ENCODE measurements around the gene TAS1R3. TPM values are rescaled to one million over a fixed set of nuclear protein-coding genes. Genes with fewer than 3 reads are reported as not detected.

TAS1R3 gene
- polyA plus RNA-seq, 1 donor, result 3.3 TPM

DNA sequence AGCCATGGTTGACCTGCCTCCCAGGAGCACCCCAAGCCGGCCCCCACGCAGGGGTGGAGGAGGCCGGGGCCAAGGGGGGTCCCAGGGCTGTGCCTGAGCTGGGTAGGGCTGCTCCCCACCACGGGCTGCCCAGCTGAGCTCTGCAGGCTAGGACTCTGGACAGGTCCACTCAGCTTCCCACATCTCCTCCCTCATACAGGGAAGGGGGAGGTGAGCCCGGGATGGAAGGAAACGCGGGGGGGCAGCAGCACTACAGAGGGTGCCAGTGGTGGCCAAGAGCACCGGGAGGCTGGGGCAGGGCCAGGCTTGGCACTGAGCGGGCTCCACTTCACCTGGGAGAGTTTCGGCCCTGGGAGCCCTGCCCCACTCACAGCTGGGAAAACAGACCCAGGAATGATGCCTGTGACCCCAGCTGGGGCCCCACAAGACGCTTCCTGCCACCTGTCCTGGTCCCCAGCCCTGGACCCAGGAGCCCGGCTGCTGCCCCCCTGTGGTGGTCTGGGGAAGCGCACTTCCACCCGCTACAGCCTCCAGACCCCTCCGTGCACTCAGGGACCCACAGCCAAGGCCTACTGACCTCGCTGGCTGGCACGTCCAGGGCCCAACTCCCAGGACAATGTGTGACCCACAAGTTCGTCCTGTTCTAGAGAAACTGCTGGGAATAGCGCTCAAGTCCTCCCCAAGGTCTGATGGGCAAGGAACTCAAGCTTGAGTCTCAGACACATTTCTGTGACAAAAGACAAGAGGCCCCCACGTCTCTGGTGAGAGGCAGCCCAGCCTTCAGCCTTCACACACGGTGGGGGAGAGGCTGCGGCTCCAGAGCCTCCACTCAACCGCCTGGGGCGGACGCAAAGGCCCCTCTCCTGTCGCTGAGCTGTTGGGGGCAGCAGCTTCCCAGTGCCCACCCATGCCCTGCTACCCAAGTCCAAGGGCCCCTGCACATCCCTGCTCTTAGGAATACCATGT lies 40.9 kb downstream of the TAS1R3 start:
- DNase-seq (ENCODE audit: low read depth), result no peak

DNA sequence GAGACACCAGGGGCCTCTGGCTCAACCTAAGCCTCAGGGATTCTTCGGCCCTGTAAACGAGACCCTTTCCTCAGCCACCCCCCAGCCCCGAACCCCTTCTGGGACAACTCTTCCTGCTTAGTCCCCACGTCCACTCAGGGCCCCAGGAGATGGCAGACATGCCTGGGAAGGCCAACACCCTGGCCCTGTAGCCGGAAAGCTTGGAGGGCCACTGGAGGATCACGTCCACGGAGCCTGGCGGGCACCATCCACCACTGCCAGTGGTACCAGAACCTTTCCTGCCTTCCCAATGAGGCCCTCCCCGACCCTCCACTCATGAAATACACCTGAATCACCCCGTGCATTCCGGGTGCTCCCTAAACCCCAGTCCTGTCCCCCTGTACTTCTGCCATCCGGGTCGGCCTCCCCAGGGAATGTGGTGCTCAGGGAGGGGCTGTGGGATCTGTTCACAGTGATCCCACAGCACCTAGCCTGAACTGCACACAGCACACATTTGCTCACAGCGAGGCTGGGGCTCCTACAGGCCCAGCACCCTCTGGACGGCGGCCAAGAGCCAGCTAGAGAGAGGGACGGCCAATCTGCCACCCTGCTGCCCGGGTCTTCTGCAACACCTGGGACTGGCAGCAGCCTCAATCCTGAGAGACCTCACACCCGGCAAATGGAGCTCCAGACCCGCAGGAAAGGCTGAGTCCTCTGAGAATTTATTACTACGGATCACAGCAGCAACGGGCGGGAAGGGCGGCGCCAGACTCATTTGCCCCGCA lies 42.2 kb downstream of the TAS1R3 start:
- no peak for DNase-seq (ENCODE audit: low read depth)

DNA sequence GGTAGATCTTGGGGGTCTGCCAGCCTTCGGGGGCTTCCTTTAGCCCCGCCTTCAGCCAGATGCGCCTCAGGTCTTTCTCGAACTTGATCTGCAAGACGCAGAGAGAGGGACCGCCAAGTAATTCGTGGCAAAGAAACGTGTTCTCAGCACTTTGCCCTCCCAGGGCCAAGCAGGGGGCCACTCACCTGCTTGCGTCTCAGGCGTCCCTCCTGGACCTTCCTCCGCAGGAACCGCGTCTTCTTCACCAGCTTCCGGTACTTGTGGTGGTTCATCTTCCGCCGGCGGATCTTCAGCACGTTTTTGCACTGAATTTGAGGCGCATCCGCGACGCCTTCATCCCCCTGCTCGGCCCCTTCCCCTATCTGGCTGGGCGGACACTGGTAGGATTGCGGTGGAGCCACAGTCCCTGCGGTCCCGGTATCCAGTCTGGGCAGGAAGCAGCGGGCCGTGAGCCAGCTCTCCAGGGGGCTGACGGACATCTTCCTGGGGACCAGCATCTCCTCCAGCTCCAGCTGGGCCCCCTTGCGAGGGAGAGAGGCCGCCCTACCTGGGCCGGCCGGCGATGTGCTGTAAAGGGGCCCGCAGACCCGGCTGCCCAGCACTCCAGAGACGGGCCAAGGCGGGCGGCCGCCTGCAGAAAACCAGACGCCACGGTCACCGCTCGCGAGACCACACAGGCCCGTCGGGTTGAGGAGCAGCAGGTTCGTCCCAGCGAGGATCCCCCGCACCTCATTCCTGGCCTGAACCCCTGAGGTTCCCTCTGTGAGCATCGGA lies 42.9 kb downstream of the TAS1R3 start:
- no peak for DNase-seq (ENCODE audit: low read depth)

DNA sequence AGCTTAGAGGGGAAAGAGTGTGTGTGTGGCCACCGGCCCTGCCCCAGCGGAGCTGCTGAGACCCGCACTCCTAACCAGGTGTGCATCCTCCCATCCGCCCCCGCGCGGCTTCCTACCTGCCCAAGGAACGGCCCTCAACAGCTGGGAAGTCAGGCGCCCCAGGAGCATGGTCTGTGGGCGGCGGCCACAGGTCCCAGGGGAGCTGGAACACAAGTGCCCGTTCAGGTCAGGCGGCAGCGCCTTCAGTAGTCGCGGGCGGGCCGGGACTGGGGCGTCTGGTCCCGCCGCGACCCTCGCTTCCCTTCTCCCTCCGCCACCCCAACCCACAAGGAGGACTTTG lies 43.5 kb downstream of the TAS1R3 start:
- no peak for DNase-seq (ENCODE audit: low read depth)

DNA sequence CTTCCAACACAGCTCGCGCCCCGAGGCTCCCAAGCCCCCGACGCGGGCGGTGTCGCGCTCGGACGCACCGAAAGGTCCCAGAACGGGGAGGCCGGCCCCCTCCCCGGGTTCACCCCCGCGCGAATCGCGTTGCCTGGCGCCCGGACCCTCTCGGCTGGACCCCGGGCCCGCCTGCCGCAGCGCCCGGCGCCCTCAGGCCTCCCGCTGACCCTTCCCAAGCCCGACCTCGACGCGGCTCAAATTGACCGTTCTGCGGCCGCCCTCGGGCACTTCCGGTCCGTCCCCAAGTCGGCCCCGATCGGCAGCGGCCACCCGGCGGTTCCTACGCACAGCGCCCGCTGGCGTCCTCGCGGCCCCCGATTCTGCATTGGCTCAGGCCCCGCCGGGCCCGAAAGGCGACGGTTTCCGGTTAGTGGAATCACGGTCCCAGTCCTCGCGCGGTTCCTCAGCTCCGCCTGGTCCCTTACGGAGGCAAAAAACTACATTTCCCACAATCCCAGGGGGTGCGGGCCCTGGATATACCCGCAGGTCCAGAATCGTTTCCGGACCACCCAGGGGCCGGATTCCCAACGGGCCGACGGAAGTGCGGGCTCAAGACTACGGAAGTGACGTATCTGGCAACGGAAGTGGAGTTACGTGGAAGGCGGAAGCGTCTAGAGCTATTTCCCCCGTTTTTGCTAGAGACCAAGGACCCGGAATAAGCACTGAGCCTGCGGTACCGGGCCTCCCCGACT lies 44.0 kb downstream of the TAS1R3 start, which contains the start of gene AURKAIP1:
TSS of gene AURKAIP1 (minus strand) at position 279 of the 734 bp plus-strand sequence. CDS start 451 bp downstream, outside the sequence.
- peak; percentile 98 for DNase-seq (ENCODE audit: low read depth)

DNA sequence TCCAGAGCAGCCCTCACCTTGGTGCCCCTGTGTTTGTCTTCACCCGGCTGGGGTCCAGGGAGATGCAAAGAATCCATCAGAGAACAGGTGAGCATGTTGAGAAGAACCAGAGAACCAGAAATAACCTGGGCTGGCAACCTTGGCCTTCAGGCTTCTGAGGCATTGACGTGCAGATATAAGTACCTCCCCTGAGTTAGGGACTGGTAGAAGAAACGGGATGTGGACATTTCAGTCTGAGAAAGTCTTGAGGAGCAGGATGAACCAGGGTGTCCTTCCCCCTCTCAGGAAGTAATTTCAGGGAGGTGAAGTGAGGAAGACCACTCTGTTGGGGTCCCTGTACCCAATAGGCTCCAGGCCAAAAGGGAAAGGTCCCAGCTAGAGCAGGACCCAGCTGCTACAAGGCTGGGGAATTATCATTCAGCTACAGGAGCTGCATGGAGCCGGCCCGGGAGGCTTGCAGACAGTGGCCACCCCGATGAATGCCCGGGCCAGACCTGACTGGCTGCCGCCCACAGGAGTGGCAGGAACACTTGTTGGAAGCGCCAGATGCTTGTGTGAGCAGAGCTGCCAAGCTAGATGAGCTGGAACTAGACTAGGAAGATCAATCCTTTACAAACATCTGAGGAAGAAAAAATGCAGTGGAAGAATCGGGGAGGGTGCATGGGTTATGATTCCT lies 45.6 kb downstream of the TAS1R3 start:
- no peak for DNase-seq (ENCODE audit: low read depth)

DNA sequence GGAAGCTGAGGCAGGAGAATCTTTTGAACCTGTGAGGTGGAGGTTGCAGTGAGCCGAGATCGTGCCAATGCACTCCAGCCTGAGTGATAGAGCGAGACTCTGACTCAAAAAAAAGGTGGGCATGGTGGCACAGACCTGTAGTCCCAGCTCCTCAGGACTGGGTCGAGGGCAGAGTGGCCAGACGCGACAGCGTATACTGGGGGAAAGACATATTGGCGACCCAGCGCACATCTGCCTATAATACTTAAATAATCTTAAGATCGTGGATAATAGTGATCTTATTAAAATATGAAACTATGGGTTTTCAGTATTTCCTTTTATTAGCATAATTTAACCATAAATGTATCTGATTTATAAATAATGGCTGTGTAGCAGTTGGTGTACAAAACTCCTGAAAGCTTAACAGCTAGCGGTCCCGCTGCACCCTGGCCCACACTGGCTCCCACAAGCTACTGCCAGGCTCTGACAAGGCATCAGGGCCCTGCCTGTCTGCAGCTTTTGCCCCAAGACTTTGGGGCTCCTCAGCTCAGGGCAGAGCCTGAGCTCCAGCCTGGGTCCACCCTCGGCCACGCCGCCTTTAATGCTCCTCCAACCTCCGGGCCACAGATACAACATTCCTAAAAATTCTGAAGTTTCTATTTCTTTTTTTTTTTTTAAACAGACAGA lies 46.6 kb downstream of the TAS1R3 start:
- DNase-seq (ENCODE audit: low read depth), result no peak

DNA sequence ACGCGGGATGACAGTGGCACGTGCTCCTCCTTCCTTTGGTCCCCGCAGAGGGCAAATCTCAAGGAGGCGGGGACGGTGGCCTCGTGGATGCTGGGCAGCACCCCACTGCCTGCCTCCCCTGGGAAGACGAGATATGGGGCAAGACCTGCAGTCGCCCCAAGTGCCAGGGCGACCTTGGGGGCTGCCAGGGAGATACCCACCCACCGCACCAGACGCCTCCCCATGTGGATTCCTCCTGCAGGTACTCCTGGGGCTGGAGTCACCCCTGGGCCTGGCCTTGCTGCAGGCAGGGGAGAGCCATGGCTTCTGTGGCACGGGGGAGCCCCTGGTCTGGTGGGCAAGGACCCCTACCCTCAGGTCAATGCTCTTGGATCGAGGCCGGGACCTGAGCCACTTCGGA lies 49.8 kb downstream of the TAS1R3 start:
- DNase-seq (ENCODE audit: low read depth), result no peak

DNA sequence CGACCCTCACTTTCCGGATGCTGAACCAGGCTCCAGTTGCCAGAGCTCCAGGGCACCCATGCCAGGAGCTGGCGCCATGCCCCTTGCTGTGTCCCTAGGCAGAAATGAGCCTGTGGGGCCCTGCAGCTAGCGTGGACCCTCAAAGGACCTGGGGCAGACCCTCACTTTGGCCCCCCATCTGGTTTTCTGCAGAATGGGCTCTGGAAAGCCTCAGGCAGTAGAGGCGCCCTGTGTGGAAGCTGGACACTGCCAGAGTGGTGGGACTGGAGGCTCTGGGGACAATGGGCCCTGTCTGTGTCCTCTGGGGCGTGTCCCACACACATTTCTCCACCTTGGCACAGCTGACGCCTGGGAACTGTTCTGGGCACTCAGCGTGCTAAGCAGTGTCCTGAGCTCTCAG lies 50.2 kb downstream of the TAS1R3 start:
- no peak for DNase-seq (ENCODE audit: low read depth)

Other genes with a start within 250 kb of the TAS1R3 start
- 6.4 TPM for gene C1orf159, start 215.2 kb upstream of the TAS1R3 start, polyA plus RNA-seq (ENCODE audit: insufficient read length)
- gene TTLL10, start 157.4 kb upstream of the TAS1R3 start, polyA plus RNA-seq (ENCODE audit: insufficient read length), result 0.35 TPM
- 6.1 TPM for gene TNFRSF18, start 124.7 kb upstream of the TAS1R3 start, polyA plus RNA-seq (ENCODE audit: insufficient read length)
- gene TNFRSF4, start 117.1 kb upstream of the TAS1R3 start, polyA plus RNA-seq (ENCODE audit: insufficient read length), result 3.2 TPM
- 88.6 TPM for gene SDF4, start 99.3 kb upstream of the TAS1R3 start, polyA plus RNA-seq (ENCODE audit: insufficient read length)
- 16.3 TPM for gene B3GALT6, start 99.0 kb upstream of the TAS1R3 start, polyA plus RNA-seq (ENCODE audit: insufficient read length)
- 4.8 TPM for gene C1QTNF12, start 84.6 kb upstream of the TAS1R3 start, polyA plus RNA-seq (ENCODE audit: insufficient read length)
- gene UBE2J2, start 57.4 kb upstream of the TAS1R3 start, polyA plus RNA-seq (ENCODE audit: insufficient read length), result 38.8 TPM
- 5.5 TPM for gene SCNN1D, start 50.8 kb upstream of the TAS1R3 start, polyA plus RNA-seq (ENCODE audit: insufficient read length)
- gene ACAP3, start 23.4 kb upstream of the TAS1R3 start, polyA plus RNA-seq (ENCODE audit: insufficient read length), result 44.6 TPM
- gene PUSL1, start 22.7 kb upstream of the TAS1R3 start, polyA plus RNA-seq (ENCODE audit: insufficient read length), result 5.9 TPM
- 74.9 TPM for gene INTS11, start 6.6 kb upstream of the TAS1R3 start, polyA plus RNA-seq (ENCODE audit: insufficient read length)
- 16.5 TPM for gene CPTP, start 6.5 kb upstream of the TAS1R3 start, polyA plus RNA-seq (ENCODE audit: insufficient read length)
- 48.7 TPM for gene DVL1, start 18.1 kb downstream of the TAS1R3 start, polyA plus RNA-seq (ENCODE audit: insufficient read length)
- 65.2 TPM for gene MXRA8, start 27.3 kb downstream of the TAS1R3 start, polyA plus RNA-seq (ENCODE audit: insufficient read length)
- 69.3 TPM for gene AURKAIP1, start 43.9 kb downstream of the TAS1R3 start, polyA plus RNA-seq (ENCODE audit: insufficient read length)
- gene CCNL2, start 68.1 kb downstream of the TAS1R3 start, polyA plus RNA-seq (ENCODE audit: insufficient read length), result 169 TPM
- gene MRPL20, start 76.0 kb downstream of the TAS1R3 start, polyA plus RNA-seq (ENCODE audit: insufficient read length), result 111 TPM
- gene ANKRD65, start 90.0 kb downstream of the TAS1R3 start, polyA plus RNA-seq (ENCODE audit: insufficient read length), result 22.1 TPM
- gene VWA1, start 104.4 kb downstream of the TAS1R3 start, polyA plus RNA-seq (ENCODE audit: insufficient read length), result 56.6 TPM
- 0.30 TPM for gene ATAD3C, start 118.4 kb downstream of the TAS1R3 start, polyA plus RNA-seq (ENCODE audit: insufficient read length)
- 12.0 TPM for gene ATAD3B, start 140.5 kb downstream of the TAS1R3 start, polyA plus RNA-seq (ENCODE audit: insufficient read length)
- gene ATAD3A, start 180.9 kb downstream of the TAS1R3 start, polyA plus RNA-seq (ENCODE audit: insufficient read length), result 16.7 TPM
- 4.1 TPM for gene TMEM240, start 209.3 kb downstream of the TAS1R3 start, polyA plus RNA-seq (ENCODE audit: insufficient read length)
- gene SSU72, start 243.6 kb downstream of the TAS1R3 start, polyA plus RNA-seq (ENCODE audit: insufficient read length), result 95.9 TPM

Measured in forelimb muscle (tissue), 1 donor.